NCI-H1105 treated with DMSO at 0.1 percent for 48 hours (cell line): Measurements from ENCODE around the gene ZNF655.

Experiments
- DNase-seq: peaks from one replicate; lab custom pipeline; 2025; lab: John Stamatoyannopoulos, UW

ZNF655 gene

GRCh38 chr7:99606531-99606930 lies 48.1 kb downstream of the ZNF655 start:
- DNase-seq, result no peak

- DNase-seq, result no peak
Observed at GRCh38 chr7:99607548-99607947, 49.1 kb downstream of the ZNF655 start.

GRCh38 chr7:99614495-99614894 lies 56.1 kb downstream of the ZNF655 start:
- no peak for DNase-seq

- no peak for DNase-seq
Observed at GRCh38 chr7:99615989-99616358, 57.5 kb downstream of the ZNF655 start.

GRCh38 chr7:99616359-99617191 lies 58.1 kb downstream of the ZNF655 start, which contains the start of gene ZSCAN25:
Gene ZSCAN25, plus strand, starts transcription at chr7:99616946. Its CDS starts 2,661 bp downstream, at chr7:99619607.
- peak; percentile 90 for DNase-seq

- no peak for DNase-seq
Observed at GRCh38 chr7:99617192-99617781, 58.8 kb downstream of the ZNF655 start.

- DNase-seq, result no peak
Observed at GRCh38 chr7:99618726-99619125, 60.3 kb downstream of the ZNF655 start.

- DNase-seq, result no peak
Observed at GRCh38 chr7:99619571-99620130, 61.2 kb downstream of the ZNF655 start.

- DNase-seq, result no peak
Observed at GRCh38 chr7:99621271-99621670, 62.8 kb downstream of the ZNF655 start.

GRCh38 chr7:99622596-99622995 lies 64.2 kb downstream of the ZNF655 start:
- no peak for DNase-seq

- no peak for DNase-seq
Observed at GRCh38 chr7:99623091-99623693, 64.8 kb downstream of the ZNF655 start.

GRCh38 chr7:99623702-99624447 lies 65.4 kb downstream of the ZNF655 start:
- no peak for DNase-seq

GRCh38 chr7:99624484-99624883 lies 66.0 kb downstream of the ZNF655 start:
- no peak for DNase-seq

- no peak for DNase-seq
Observed at GRCh38 chr7:99625321-99625720, 66.9 kb downstream of the ZNF655 start.

- DNase-seq, result no peak
Observed at GRCh38 chr7:99625961-99626360, 67.5 kb downstream of the ZNF655 start.
